GM12864 (cell line): ENCODE results near the gene FMNL3.

Experiments used
- DNase-seq: peaks from one replicate; pipeline ENCODE4 v3.0.0-alpha.2; 2011; ENCODE audit warnings: low read depth
- H3K4me3 ChIP-seq: 2 replicates; pipeline ENCODE4 v1.5.1; 2011; ENCODE audit warnings: mild to moderate bottlenecking, low read depth, low read length, control low read depth
- TF ChIP-seq, protein P1 (sequence below): IDR thresholded peaks from 2 replicates; pipeline ENCODE4 v1.5.1; 2011; ENCODE audit warnings: low read depth, mild to moderate bottlenecking, moderate library complexity, low read length, control low read depth, inconsistent platforms; ENCODE audit errors: missing control alignments

Gene FMNL3

DNA sequence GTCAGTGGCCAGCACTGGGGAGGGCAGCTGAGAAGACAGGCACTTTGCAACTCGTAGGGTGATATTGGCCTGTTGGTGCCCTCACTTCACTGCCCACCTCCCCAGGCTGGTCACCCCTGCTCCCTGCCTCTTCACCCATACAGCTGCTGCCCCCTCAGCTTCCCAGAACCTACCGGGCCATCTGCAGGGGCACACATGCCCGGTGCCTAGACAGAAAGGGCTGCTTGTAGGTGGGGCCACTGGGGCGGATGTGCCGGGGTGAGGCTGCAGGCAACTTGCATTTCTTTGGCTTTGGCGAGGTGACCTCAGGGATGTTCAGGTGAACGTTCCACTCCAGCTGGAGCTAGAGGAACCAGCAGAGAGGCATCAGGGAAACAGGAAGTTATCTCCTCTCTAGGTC is 118.9 kb downstream of the FMNL3 start:
- H3K4me3 ChIP-seq, result no peak overlapping the region
- DNase-seq, result no peak
- TF ChIP-seq, protein P1, sequence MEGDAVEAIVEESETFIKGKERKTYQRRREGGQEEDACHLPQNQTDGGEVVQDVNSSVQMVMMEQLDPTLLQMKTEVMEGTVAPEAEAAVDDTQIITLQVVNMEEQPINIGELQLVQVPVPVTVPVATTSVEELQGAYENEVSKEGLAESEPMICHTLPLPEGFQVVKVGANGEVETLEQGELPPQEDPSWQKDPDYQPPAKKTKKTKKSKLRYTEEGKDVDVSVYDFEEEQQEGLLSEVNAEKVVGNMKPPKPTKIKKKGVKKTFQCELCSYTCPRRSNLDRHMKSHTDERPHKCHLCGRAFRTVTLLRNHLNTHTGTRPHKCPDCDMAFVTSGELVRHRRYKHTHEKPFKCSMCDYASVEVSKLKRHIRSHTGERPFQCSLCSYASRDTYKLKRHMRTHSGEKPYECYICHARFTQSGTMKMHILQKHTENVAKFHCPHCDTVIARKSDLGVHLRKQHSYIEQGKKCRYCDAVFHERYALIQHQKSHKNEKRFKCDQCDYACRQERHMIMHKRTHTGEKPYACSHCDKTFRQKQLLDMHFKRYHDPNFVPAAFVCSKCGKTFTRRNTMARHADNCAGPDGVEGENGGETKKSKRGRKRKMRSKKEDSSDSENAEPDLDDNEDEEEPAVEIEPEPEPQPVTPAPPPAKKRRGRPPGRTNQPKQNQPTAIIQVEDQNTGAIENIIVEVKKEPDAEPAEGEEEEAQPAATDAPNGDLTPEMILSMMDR, result no peak

DNA sequence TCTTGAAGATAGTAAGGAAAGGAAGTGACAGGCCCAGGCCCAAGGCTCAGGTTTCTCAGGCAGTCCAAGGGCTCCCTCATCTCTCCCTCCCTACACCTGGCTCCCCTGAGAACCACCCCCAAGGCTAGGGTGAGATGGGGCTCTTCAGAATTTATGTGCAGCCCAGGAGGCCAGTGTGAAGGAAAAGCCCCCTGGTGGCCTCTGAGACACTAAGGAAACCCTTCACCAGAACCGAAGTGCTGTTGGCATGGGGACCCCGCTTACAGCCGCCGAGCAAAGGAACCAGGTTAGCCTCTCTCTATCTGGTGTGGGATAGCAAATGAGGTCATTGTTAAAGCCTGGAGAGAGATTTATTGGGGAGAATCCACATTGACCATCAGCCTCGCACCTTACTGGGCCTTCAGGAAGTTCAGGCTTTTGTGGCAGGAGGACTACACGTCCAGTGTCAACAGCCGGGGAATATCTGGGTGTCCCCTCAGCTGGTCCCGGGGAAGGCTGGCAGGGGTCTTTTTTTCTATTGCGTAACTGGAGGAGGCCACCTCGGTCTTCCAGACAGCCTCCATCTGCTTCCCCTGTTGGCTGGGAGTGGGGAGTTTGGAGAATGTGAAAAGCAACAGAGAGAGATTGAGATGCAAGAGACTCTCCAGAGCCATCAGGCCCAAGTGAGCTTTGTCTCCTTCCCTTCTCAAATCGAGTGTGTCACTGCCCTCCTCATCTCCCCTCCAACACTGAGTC is 119.9 kb downstream of the FMNL3 start:
- no peak for DNase-seq
- H3K4me3 ChIP-seq, result no peak overlapping the region
- TF ChIP-seq, protein P1, result no peak
